ELR (cell line): Measurements from ENCODE around the gene NMRAL1.

Source experiments
- DNase-seq: peaks from one replicate; pipeline ENCODE4 v3.0.0-alpha.2; 2015; ENCODE audit warnings: low read depth

Gene NMRAL1

GRCh38 chr16:4505356-4506147, 31.1 kb upstream of the NMRAL1 start:
- peak; percentile 36 for DNase-seq

GRCh38 chr16:4501071-4501478, 26.6 kb upstream of the NMRAL1 start:
- peak; percentile 45 for DNase-seq

- DNase-seq, result peak; percentile 89
Measured at GRCh38 chr16:4500272-4500671, 25.8 kb upstream of the NMRAL1 start.

DNA sequence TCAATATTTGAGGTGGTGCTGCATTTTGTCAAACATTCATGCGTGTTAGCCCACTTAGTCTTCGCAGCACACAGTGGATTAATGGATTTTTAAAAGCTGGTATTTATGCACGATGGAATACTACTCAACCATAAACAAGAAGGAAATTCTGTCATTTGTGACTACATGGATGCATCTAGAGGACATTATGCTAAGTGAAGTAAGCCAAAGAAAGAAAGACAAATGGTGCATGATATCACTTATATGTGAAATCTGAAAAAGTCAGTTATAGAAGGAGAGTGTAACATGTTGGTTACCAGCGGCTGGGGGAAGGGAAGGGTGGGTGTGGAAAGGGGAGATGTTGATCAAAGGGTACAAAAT, 24.8 kb upstream of the NMRAL1 start:
- no peak for DNase-seq

GRCh38 chr16:4498546-4499195, 24.2 kb upstream of the NMRAL1 start:
- DNase-seq, result no peak

- peak; percentile 90 for DNase-seq
Measured at GRCh38 chr16:4496305-4496704, 21.9 kb upstream of the NMRAL1 start.

- DNase-seq, result peak; percentile 24
Measured at GRCh38 chr16:4495766-4496165, 21.3 kb upstream of the NMRAL1 start.

DNA sequence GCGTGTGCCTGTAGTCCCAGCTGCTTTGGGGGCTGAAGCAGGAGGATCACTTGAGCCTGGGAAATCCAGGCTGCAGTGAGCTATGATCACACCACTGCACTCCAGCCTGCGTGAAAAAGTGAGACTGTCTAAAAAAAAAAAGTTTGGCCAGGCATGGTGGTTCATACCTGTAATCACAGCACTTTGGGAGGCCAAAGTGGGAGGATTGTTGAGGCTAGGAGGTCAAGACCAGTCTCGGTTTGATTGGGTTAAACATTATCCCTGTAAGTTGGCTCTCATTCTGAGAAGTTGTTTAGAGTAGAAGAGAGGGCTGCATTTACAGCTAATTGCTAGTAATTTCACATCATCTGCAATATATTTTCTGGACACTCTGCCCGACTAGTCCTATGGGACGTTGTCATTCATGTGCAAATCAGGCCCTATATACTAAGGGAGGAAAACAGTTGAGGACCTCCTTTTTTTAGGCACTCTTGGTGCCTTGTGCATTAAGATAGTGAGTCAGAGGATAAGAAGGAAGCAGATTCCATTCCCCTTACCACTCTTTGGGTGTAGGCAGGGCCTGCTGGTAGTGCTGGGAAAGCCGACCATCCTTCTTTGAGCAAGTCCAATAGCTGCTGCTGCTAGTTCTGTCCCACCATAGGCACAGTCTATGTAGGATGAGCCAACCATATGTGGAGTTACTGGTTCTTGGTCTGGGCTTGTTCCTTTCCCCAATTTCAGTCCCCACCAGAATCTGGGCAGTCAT, 20.5 kb upstream of the NMRAL1 start:
- peak; percentile 91 for DNase-seq

GRCh38 chr16:4491898-4492297, 17.5 kb upstream of the NMRAL1 start:
- no peak for DNase-seq

DNA sequence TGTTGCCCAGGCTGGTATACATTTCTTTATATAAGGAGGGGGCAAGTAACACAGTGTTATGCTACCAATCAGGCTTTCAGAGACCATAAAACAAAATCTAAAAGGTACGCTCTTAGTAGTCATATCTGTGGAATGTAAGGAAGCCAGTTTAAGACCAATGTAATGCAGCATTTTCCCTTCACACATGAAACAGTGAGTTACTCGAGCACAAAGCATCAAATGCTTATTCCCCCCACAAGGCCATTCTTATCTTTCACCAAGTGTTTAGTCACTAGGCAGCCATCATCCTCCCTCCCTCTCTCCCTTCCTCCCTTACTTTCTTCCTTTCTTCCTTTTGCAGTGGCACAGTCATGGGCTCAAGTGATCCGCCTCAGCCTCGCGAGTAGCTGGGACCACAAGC, 14.6 kb upstream of the NMRAL1 start:
- peak; percentile 82 for DNase-seq

GRCh38 chr16:4488499-4488967, 14.1 kb upstream of the NMRAL1 start:
- peak; percentile 27 for DNase-seq

GRCh38 chr16:4487955-4488498, 13.6 kb upstream of the NMRAL1 start:
- DNase-seq, result peak; percentile 40

- no peak for DNase-seq
Measured at GRCh38 chr16:4486126-4486893, 11.9 kb upstream of the NMRAL1 start.

DNA sequence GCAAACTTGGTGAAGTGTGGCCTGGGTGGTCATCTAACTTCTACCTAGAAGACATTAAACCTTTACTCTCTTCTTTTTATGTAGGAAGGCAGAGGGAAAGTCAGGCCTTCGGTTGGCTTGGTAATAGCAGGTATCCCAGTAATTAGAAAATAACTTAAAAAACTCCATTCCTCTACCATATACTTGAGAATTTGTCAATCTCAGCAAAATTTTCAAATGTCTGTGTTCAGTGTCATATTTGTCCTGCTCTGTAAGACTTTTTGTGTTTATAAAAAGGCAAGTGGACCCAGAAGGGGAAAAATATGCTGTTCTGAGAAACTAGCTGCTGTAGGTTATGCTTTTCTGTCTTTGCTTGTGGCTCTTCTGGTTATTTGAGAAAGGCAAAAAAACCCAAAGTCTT, 7.5 kb upstream of the NMRAL1 start:
- no peak for DNase-seq

- DNase-seq, result no peak
Measured at GRCh38 chr16:4481526-4481925, 7.1 kb upstream of the NMRAL1 start.

DNA sequence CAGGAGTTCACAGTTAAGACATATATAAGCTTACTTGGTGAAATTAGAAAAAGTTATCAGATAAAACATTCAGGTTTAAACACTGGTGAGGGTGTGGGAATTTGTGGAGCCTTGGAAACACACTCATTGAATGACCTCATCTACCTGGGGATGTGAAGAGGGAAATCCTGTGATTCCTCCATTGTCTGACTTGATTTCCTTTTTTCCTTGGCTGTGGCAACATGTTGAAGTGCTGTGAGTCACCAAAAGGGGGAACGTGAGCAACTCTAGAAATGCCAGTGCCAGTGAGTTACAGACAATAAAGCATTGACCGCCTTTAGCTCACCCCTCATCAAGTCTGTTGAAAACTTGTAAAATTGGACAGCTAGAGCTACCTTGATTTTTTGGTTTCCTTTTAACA, 3.5 kb upstream of the NMRAL1 start:
- peak; percentile 67 for DNase-seq

DNA sequence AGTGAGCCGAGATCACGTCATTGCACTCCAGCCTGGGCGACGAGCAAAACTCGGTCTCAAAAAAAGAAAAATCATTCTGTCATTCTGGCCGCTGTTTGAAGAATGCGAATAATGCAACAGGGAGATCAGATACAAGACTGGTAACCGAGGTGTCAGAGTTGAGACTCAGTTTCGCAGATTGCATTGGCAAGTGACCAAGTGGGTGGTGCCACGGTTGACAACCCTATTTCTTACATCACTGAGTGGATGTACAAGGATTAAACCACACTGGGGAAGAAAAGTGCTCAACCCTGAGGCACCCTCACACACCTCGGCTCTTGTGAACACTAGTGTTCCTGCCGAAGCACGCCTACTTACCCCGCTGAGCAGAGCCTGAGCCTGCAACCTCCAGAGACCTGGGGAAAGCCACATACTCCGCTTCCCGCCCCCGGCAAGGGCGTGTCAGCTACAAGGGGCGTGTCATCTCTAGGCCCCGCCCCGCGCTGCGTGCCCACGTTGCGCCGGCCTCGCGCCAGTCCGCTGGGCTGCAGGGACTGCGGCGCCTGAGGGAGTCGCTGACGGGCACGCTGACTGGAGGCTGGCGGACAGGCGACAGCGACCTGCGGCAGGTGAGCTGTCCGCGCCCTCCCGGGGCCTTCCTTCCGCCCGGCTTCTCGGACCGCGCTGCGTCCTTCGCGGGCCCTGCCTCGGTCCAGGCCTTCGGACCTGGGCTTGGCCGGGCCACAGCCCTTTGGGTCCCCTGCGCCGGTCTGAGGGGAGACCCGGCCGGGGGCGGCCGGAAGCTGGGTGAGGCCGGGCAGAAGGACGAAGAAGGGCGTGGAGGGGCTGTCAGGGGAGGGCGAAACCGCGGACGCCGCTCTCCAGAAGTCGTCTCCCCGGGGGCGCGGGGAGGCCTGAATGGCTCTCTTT, 1.7 kb upstream of the NMRAL1 start, which contains the start of gene HMOX2:
Gene HMOX2, plus strand, starts transcription at position 519 of the 909 bp plus-strand sequence. CDS start 29,127 bp downstream, outside the sequence.
- DNase-seq, result peak; percentile 90

DNA sequence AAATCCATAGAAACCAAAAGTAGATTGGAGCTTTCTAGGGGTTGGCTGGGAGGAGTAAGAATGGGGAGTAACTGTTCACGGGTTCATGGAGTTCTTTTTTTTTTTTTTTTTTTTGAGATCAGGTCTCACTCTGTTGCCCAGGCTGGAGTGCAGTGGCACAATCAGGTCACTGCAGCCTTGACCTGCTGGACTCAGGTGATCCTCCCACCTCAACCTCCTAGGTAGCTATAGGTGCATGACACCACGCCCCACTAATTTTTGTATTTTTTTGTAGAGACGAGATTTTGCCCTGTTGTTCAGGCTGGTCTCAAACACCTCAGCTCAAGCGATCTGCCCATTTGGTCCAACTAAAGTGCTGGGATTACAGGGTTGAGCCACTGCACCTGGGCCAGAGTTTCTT, 1.5 kb downstream of the NMRAL1 start:
- no peak for DNase-seq

- no peak for DNase-seq
Measured at GRCh38 chr16:4471869-4472268, 2.6 kb downstream of the NMRAL1 start.

DNA sequence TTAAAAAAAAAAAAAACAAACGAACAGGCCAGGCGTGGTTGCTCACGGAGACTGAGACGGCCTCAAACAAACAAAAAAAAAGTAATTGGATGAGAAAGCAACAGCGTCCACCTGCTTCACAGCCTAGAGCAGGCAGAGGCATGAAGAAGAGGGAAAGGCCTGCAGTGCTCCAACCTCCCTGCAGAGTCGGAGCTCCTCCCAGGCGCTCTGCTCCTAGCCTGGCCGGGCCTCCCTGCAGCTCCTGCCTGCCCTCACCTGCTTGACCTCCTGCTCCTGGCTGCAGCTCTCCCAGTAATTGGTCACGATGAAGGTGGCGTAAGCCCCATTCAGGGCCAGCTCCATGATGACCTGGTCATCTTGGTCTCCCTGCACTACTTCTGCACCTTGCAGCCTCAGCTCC, 5.5 kb downstream of the NMRAL1 start:
- no peak for DNase-seq

- DNase-seq, result no peak
Measured at GRCh38 chr16:4467916-4468315, 6.5 kb downstream of the NMRAL1 start.
